Fibroblast of lung (primary cell): Measurements from ENCODE around the gene PAQR7. TPM values are rescaled to one million over a fixed set of nuclear protein-coding genes. Genes with fewer than 3 reads are reported as not detected.

Experiments
- DNase-seq, 2 donors: peaks; one replicate each; pipeline versions ENCODE4 v3.0.0 to v3.0.0-alpha.2; 2010; ENCODE audit warnings: low read depth in 2 of 2
- H2AFZ ChIP-seq: 2 replicates; pipeline ENCODE4 v1.5.1; 2012; ENCODE audit warnings: low read length, control low read depth, inconsistent platforms
- H3K27ac ChIP-seq: 2 replicates; pipeline ENCODE4 v1.5.1; 2011; ENCODE audit warnings: low read length, control low read depth; ENCODE audit not compliant: insufficient read depth
- H3K27me3 ChIP-seq: 2 replicates; pipeline ENCODE4 v1.5.1; 2011; ENCODE audit warnings: mild to moderate bottlenecking, low read length; ENCODE audit not compliant: control insufficient read depth, insufficient read depth
- H3K36me3 ChIP-seq: 2 replicates; pipeline ENCODE4 v1.5.1; 2011; ENCODE audit warnings: low read length; ENCODE audit not compliant: control insufficient read depth, insufficient read depth
- H3K4me1 ChIP-seq: 2 replicates; pipeline ENCODE4 v1.5.1; 2011; ENCODE audit warnings: low read length; ENCODE audit not compliant: control insufficient read depth, insufficient read depth; ENCODE audit errors: extremely low read depth
- H3K4me2 ChIP-seq: 2 replicates; pipeline ENCODE4 v1.5.1; 2011; ENCODE audit warnings: low read length, control low read depth; ENCODE audit not compliant: insufficient read depth; ENCODE audit errors: extremely low read depth
- H3K4me3 ChIP-seq, 4 experiments: fragments of 200-600 bp in 1 of 4; sonication (generic) in 1 of 4; replicated peaks in 1 of 4; 2 replicates each; pipeline ENCODE4 v1.5.1; 2011 to 2016; ENCODE audit warnings: low read length in 4 of 4, low read depth in 3 of 4, mild to moderate bottlenecking in 3 of 4, control low read depth in 2 of 4, inconsistent platforms in 1 of 4, mixed read lengths in 1 of 4; ENCODE audit not compliant: insufficient read depth in 1 of 4; ENCODE audit errors: control extremely low read depth in 1 of 4
- H3K79me2 ChIP-seq: 2 replicates; pipeline ENCODE4 v1.5.1; 2012; ENCODE audit warnings: mild to moderate bottlenecking, low read length, inconsistent platforms; ENCODE audit not compliant: control insufficient read depth, insufficient read depth
- H3K9ac ChIP-seq: 2 replicates; pipeline ENCODE4 v1.5.1; 2011; ENCODE audit warnings: mild to moderate bottlenecking, low read length, control low read depth; ENCODE audit not compliant: insufficient read depth
- H3K9me3 ChIP-seq: 2 replicates; pipeline ENCODE4 v1.5.1; 2012; ENCODE audit warnings: low read depth, low read length; ENCODE audit not compliant: control insufficient read depth, insufficient read depth
- H4K20me1 ChIP-seq: 2 replicates; pipeline ENCODE4 v1.5.1; 2011; ENCODE audit warnings: low read length; ENCODE audit not compliant: control insufficient read depth, insufficient read depth; ENCODE audit errors: extremely low read depth
- EZH2 ChIP-seq: IDR thresholded peaks from 2 replicates; pipeline ENCODE4 v1.5.1; 2012; ENCODE audit warnings: low read length, control low read depth, mild to moderate bottlenecking; ENCODE audit errors: missing control alignments
- polyA plus RNA-seq, 2 donors: library from polyadenylated mRNA; depleted of rRNA in 1 of 2; stranded (reverse) in 1 of 2; unstranded in 1 of 2; fragments of >200 nt; gene quantifications; 2 replicates each; pipeline ENCODE4 v1.2.1, GENCODE V29; 2011 to 2012; ENCODE audit warnings: missing spikeins in 1 of 2
- total RNA-seq: library from RNA; depleted of rRNA; stranded (reverse); fragments of >200 nt; gene quantifications from 2 replicates; pipeline ENCODE4 v1.2.1, GENCODE V29; 2014
- TF ChIP-seq, protein P1 (sequence below), 2 donors: IDR thresholded peaks in 1 of 2; conservative IDR thresholded peaks in 1 of 2; 1 replicate in 1 of 2; 2 replicates in 1 of 2; pipeline ENCODE4 v1.5.1; 2011 to 2012; ENCODE audit warnings: low read length in 2 of 2, control low read depth in 1 of 2, inconsistent platforms in 1 of 2, low read depth in 1 of 2, mild to moderate bottlenecking in 1 of 2

Gene PAQR7
- total and polyA plus RNA-seq, 2 donors (not counting 1 experiment from before 2014, with no cell fraction given), result 12.8 to 15.9 TPM

DNA sequence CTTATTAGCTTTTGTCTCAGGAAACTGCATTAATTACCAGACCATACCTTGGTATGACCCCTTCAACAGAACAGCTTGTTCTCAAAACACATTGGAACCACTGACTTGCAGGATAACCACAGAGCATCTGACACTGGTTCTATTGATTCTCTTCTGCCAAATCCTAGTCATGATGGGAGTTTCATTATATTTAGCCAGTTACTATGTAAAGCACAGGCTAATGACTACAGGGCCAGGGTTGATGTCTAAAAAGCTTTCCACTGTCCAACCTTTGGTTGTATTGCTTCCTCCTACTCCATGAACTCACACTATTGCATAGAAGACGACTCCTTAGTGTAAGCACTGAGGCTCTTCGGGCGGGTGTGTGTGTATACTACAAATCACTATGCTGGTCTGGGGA is 27.0 kb upstream of the PAQR7 start:
- no peak overlapping the region for H2AFZ ChIP-seq
- no peaks in the 10 kb centered on the region for H4K20me1 ChIP-seq
- peaks cover 37% of the 10 kb centered on the region for H3K79me2 ChIP-seq
- H3K27ac ChIP-seq, result no peak overlapping the region
- DNase-seq, result no peak
- H3K4me1 ChIP-seq, result no peaks in the 10 kb centered on the region
- no peak overlapping the region for H3K4me3 ChIP-seq
- no peaks in the 10 kb centered on the region for H3K9me3 ChIP-seq
- TF ChIP-seq, protein P1, sequence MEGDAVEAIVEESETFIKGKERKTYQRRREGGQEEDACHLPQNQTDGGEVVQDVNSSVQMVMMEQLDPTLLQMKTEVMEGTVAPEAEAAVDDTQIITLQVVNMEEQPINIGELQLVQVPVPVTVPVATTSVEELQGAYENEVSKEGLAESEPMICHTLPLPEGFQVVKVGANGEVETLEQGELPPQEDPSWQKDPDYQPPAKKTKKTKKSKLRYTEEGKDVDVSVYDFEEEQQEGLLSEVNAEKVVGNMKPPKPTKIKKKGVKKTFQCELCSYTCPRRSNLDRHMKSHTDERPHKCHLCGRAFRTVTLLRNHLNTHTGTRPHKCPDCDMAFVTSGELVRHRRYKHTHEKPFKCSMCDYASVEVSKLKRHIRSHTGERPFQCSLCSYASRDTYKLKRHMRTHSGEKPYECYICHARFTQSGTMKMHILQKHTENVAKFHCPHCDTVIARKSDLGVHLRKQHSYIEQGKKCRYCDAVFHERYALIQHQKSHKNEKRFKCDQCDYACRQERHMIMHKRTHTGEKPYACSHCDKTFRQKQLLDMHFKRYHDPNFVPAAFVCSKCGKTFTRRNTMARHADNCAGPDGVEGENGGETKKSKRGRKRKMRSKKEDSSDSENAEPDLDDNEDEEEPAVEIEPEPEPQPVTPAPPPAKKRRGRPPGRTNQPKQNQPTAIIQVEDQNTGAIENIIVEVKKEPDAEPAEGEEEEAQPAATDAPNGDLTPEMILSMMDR (conservative IDR thresholded peaks at IDR 0.05 in 1 of 2, IDR thresholded peaks at IDR 0.05 in 1 of 2; ENCODE audit: low read depth in 1 of 2, low read length in 2 of 2), result no peak
- no peak for TF ChIP-seq EZH2
- H3K36me3 ChIP-seq, result peaks cover 3% of the 10 kb centered on the region
- H3K27me3 ChIP-seq, result no peaks in the 10 kb centered on the region
- H3K9ac ChIP-seq, result no peak overlapping the region
- no peak overlapping the region for H3K4me2 ChIP-seq

DNA sequence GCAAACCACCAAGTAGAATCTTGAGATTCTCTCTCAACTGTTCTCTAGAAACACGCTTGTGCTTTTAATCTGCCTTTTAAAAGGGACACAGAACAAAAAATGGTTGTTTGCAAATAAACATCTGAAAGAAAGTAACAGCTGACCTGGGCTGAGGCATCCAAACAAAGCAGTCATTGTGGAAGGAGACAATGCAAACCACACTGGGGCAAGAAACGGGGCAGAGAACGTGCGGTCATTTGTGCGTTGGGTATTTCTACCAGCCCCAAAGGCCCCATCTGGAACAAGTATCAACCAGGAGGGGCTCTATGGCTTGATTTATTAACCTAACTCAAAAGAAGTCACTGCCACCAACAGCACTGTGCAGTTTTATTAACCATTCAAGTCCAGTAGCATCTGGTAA is 24.7 kb upstream of the PAQR7 start:
- peaks cover 37% of the 10 kb centered on the region for H3K79me2 ChIP-seq
- H3K27ac ChIP-seq, result no peak overlapping the region
- peaks cover 3% of the 10 kb centered on the region for H3K36me3 ChIP-seq
- no peaks in the 10 kb centered on the region for H4K20me1 ChIP-seq
- no peaks in the 10 kb centered on the region for H3K27me3 ChIP-seq
- H3K4me3 ChIP-seq, result no peak overlapping the region
- no peak overlapping the region for H3K4me2 ChIP-seq
- no peak for DNase-seq
- H3K9ac ChIP-seq, result no peak overlapping the region
- no peak overlapping the region for H2AFZ ChIP-seq
- no peak for TF ChIP-seq EZH2
- TF ChIP-seq, protein P1 (conservative IDR thresholded peaks at IDR 0.05 in 1 of 2, IDR thresholded peaks at IDR 0.05 in 1 of 2; ENCODE audit: low read depth in 1 of 2, low read length in 2 of 2), result no peak
- H3K9me3 ChIP-seq, result no peaks in the 10 kb centered on the region
- peaks cover 5% of the 10 kb centered on the region for H3K4me1 ChIP-seq

DNA sequence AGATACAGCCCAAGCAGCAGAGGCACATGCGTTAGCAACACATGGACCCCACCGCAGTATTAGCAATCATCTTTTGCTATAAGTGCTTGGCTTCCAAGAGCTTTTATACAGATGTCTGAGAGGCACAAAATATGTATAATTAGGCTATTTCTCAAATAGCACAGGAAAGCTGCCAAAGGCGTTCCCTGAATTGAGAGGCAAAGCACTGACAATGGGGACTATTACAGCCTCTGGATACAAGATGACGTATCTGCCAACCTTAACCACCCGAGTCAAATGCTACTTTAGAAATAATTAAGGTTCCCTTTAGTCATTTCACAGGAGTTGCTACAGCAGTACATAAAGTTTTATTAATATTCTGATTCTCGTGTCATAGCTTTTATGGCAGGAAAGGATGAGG is 24.3 kb upstream of the PAQR7 start:
- H3K4me1 ChIP-seq, result peaks cover 5% of the 10 kb centered on the region
- no peak overlapping the region for H3K9ac ChIP-seq
- H2AFZ ChIP-seq, result no peak overlapping the region
- H3K4me3 ChIP-seq, result no peak overlapping the region
- no peaks in the 10 kb centered on the region for H3K27me3 ChIP-seq
- peaks cover 3% of the 10 kb centered on the region for H3K36me3 ChIP-seq
- no peak for DNase-seq
- H3K9me3 ChIP-seq, result no peaks in the 10 kb centered on the region
- no peak overlapping the region for H3K4me2 ChIP-seq
- H3K27ac ChIP-seq, result no peak overlapping the region
- H3K79me2 ChIP-seq, result peaks cover 33% of the 10 kb centered on the region
- H4K20me1 ChIP-seq, result no peaks in the 10 kb centered on the region
- TF ChIP-seq EZH2, result no peak
- TF ChIP-seq, protein P1 (conservative IDR thresholded peaks at IDR 0.05 in 1 of 2, IDR thresholded peaks at IDR 0.05 in 1 of 2; ENCODE audit: low read depth in 1 of 2, low read length in 2 of 2), result no peak
